Measurements from ENCODE around the gene DGCR2.

DNA sequence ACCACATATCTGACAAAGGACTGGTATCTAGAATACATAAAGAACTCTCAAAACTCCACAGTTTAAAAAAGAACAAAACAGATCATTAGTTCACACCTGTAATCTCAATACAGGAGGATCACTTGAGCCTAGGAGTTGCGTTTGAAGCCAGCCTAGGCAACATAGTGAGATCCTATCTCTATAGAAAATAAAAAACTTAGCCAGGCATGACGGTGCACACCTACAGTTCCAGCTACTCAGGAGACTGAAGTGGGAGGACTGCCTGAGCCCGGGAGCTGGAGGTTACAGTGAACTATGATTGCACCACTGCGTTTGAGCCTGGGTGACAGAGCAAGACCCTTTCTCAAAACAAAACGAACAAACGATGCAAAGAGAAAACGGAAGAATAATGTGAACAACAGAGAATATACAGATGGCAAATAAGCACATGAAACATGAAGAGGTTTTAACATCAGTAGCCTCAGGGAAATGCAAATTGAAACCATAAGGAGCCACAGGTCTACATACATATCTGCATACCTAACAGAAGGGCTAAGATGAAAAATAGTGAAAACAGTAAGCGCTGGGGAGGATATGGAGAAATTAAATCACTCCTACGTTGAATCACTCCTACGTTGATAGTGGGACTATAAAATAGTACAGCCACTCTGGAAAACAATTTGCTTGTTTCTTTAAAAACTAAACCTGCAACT lies 70.7 kb downstream of the DGCR2 start:
- TF ChIP-seq POLR2A (IDR thresholded peaks at IDR 0.05) = no peak
- TF ChIP-seq, protein P1, sequence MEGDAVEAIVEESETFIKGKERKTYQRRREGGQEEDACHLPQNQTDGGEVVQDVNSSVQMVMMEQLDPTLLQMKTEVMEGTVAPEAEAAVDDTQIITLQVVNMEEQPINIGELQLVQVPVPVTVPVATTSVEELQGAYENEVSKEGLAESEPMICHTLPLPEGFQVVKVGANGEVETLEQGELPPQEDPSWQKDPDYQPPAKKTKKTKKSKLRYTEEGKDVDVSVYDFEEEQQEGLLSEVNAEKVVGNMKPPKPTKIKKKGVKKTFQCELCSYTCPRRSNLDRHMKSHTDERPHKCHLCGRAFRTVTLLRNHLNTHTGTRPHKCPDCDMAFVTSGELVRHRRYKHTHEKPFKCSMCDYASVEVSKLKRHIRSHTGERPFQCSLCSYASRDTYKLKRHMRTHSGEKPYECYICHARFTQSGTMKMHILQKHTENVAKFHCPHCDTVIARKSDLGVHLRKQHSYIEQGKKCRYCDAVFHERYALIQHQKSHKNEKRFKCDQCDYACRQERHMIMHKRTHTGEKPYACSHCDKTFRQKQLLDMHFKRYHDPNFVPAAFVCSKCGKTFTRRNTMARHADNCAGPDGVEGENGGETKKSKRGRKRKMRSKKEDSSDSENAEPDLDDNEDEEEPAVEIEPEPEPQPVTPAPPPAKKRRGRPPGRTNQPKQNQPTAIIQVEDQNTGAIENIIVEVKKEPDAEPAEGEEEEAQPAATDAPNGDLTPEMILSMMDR (IDR thresholded peaks at IDR 0.05) = no peak

Data from heart left ventricle (tissue), 13 donors.